PC-9 (cell line): Measurements from ENCODE around the gene EBNA1BP2.

Experiments
- EZH2 ChIP-seq: fragments of 200-600 bp; sonication (generic); IDR thresholded peaks from 2 replicates; pipeline ENCODE4 v1.8.0; 2017; ENCODE audit warnings: antibody characterized with exemption, low read depth
- TF ChIP-seq, protein P1 (sequence below): fragments of 200-600 bp; sonication (generic); conservative IDR thresholded peaks from 2 replicates; pipeline ENCODE4 v1.6.1; 2017; ENCODE audit warnings: mixed run types, antibody characterized with exemption, mild to moderate bottlenecking, moderate library complexity

DNA sequence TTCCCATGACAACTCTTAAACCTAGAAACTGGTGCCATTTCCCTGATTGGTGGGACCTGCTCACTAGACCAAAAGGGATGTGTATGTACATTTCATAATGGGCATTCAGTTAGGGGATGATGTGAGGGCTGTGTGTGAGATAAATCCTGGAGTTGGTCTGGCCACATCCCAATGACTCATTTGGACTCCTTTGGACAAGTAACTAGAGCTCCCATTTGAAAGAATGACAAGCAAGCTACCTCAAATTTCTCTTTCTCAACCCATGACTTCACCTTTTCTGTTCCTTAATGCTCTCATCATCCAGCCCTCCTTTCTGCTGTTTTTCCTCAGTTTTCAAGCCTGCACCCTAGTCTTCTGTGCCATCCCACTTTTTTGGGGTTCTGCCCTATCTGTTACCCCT is 27.9 kb downstream of the EBNA1BP2 start:
- TF ChIP-seq EZH2 = no peak
- TF ChIP-seq, protein P1, sequence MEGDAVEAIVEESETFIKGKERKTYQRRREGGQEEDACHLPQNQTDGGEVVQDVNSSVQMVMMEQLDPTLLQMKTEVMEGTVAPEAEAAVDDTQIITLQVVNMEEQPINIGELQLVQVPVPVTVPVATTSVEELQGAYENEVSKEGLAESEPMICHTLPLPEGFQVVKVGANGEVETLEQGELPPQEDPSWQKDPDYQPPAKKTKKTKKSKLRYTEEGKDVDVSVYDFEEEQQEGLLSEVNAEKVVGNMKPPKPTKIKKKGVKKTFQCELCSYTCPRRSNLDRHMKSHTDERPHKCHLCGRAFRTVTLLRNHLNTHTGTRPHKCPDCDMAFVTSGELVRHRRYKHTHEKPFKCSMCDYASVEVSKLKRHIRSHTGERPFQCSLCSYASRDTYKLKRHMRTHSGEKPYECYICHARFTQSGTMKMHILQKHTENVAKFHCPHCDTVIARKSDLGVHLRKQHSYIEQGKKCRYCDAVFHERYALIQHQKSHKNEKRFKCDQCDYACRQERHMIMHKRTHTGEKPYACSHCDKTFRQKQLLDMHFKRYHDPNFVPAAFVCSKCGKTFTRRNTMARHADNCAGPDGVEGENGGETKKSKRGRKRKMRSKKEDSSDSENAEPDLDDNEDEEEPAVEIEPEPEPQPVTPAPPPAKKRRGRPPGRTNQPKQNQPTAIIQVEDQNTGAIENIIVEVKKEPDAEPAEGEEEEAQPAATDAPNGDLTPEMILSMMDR = no peak
